Measurements from ENCODE around the gene ITGA4.
"Not testable (repeated sequence)": the region's sequence is repeated elsewhere in the genome, so short reads cannot be mapped to it uniquely, and the experiment has no call there.

ITGA4 gene

GRCh38 chr2:181457121-181457740 is at the start of gene ITGA4:
ITGA4 (plus strand) TSS chr2:181457386; CDS start chr2:181457655, 269 bp downstream.
- DNase-seq (ENCODE audit: low read depth in 2 of 3, low spot score in 2 of 3), result peak; percentile 60 to 79 (median 61)

DNA sequence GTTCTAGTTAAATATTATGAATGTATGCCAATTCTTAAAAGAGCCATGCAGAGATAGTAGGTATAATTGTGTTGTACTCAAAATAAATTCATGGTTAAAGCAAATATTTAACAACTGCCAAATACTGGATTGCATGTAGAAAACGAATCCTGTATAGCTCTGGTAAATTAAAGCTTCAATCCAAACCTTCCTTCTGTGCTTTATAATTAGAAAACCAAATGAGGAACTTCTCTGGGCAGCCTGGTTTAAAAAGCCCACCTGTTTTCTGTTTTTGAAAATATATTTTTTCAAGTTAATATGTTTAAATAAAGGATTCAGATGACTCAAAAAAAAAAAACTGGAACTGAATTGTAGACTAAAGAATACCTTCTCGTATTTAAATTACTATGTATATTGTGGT is 48.3 kb upstream of the ITGA4 start:
- no peak for DNase-seq (ENCODE audit: low read depth in 2 of 3, low spot score in 2 of 3)

- no peak for DNase-seq (ENCODE audit: low read depth in 2 of 3, low spot score in 2 of 3)
These were observed 45.9 kb upstream of the ITGA4 start for GRCh38 chr2:181411105-181411849.

DNA sequence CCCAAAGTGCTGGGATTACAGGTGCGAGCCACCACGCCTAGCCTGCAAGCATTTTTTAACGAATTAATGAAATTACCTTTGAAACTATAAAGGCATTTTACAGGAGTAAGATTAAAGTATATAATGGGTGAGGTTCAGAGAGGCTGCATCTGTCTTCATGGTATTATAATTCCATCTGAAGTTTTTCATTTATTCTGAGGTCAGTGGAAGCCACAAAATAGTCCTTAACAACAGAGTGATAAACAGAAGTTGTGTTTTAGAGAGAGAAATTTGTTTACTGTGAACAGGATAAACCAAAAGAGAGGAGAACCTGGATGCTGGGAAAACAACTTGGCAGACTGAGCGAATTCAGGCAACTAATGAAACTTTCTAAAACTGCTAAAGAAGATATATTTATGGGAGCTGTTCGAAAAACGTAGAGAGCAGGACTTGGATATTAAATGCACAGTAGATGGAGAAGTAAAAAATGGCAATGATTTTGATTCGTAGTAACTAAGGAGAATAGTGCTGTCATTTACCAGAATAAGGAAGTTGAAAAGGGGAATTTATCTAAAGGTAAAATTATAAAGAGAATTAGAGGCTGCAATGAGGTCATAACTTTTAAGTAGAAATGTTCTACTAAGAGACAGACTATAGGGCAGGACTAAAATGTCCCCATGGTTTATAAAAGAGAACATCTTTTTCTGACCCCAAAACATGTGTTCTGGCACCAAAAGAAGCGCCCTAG is 37.9 kb upstream of the ITGA4 start:
- DNase-seq (ENCODE audit: low read depth in 2 of 3, low spot score in 2 of 3), result no peak

- no peak for DNase-seq (ENCODE audit: low read depth in 2 of 3, low spot score in 2 of 3)
These were observed 36.7 kb upstream of the ITGA4 start for GRCh38 chr2:181420259-181421130.

GRCh38 chr2:181421131-181421458 is 36.1 kb upstream of the ITGA4 start:
- no peak for DNase-seq (ENCODE audit: low read depth in 2 of 3, low spot score in 2 of 3)

GRCh38 chr2:181421464-181421863 is 35.7 kb upstream of the ITGA4 start:
- DNase-seq (ENCODE audit: low read depth in 2 of 3, low spot score in 2 of 3), result no peak

GRCh38 chr2:181426672-181427071 is 30.5 kb upstream of the ITGA4 start:
- no peak for DNase-seq (ENCODE audit: low read depth in 2 of 3, low spot score in 2 of 3)

GRCh38 chr2:181430406-181431118 is 26.6 kb upstream of the ITGA4 start:
- DNase-seq (ENCODE audit: low read depth in 2 of 3, low spot score in 2 of 3), result no peak

- no peak for DNase-seq (ENCODE audit: low read depth in 2 of 3, low spot score in 2 of 3)
These were observed 25.5 kb upstream of the ITGA4 start for GRCh38 chr2:181431674-181432073.

- no peak for DNase-seq (ENCODE audit: low read depth in 2 of 3, low spot score in 2 of 3)
These were observed 18.9 kb upstream of the ITGA4 start for GRCh38 chr2:181438261-181438660.

- DNase-seq (ENCODE audit: low read depth in 2 of 3, low spot score in 2 of 3), result no peak
These were observed 16.8 kb upstream of the ITGA4 start for GRCh38 chr2:181440344-181440743.

- no peak for DNase-seq (ENCODE audit: low read depth in 2 of 3, low spot score in 2 of 3)
These were observed 16.3 kb upstream of the ITGA4 start for GRCh38 chr2:181440919-181441318.

DNA sequence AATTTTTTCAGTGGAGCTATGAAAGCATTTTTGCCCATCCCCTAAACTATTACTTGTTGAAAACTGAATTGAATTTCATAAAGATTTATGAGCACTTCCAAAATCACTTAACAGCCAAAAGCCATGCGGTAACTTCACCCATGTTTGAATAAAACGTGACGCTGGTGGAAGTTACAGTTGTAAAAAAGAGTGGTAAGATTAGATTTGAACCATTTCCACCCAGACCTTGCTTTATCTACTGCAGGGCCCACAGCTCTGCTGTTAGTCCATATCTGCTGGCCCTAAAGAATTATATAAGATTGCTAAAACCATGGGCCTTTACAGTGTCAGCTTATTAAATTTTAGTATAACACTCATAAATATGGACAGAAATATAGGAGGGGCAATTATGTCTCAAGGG is 15.5 kb upstream of the ITGA4 start:
- no peak for DNase-seq (ENCODE audit: low read depth in 2 of 3, low spot score in 2 of 3)

GRCh38 chr2:181444654-181445053 is 12.5 kb upstream of the ITGA4 start:
- DNase-seq (ENCODE audit: low read depth in 2 of 3, low spot score in 2 of 3), result no peak

DNA sequence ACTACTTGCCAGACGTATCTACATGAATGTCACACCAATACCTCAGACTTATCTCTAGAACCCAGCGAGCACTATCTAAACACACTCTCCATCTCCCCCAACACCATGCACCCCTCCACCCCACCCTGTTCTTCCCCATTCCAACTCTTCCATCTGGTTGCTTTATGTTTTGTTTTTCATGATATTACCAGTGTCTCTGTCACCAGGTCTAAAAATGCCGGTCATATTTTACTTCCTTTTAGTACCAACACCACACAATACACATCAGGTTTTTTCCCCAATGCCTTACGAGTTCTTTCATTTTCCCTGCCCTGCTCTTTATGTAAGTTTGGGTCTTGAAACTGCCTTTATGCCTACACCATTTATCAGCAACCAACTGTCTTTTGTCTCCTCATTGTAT is 10.2 kb upstream of the ITGA4 start:
- DNase-seq (ENCODE audit: low read depth in 2 of 3, low spot score in 2 of 3), result no peak

DNA sequence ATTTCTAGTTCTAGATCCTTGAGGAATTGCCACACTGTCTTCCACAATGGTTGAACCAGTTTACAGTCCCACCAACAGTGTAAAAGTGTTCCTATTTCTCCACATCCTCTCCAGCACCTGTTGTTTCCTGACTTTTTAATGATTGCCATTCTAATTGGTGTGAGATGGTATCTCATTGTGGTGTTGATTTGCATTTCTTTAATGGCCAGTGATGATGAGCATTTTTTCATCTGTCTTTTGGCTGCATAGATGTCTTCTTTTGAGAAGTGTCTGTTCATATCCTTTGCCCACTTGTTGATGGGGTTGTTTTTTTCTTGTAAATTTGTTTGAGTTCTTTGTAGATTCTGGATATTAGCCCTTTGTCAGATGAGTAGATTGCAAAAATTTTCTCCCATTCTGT is 7.9 kb upstream of the ITGA4 start:
- DNase-seq (ENCODE audit: low read depth in 2 of 3, low spot score in 2 of 3), result not testable (repeated sequence)

DNA sequence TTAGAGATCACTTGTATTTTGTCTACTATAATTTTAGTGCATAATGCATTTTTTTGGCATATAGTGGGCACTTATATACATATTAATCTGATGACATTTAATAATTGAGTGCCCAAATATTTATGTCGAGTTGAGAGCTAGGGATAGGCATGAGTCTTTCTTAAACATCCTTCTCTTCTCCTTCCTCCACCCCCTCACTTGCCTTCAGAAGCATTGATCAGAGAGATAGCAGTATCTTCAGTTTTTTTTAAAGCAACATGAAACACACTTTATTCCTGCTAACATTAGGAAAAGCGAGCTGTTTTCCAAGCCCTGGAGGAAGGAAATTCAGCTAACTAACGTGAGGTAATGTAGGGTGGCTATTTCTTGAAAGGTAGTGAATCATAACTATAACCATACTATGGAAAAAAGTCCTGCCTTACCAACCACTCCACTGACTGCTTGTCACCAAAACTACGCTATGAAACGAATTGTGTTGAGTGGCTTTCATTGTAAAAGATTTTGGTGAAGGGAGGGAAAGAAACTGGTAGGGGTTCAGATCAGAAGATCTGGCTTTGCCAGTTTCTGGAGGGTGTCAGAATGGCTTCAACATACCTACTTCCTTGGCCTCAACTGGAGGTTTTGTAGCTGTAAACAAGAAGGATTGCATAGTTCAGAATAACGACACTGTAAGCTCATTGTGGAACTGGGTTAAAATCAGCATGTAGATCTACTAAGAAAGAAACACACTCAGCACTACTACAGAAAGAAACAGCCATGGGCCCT is 2.3 kb upstream of the ITGA4 start:
- DNase-seq (ENCODE audit: low read depth in 2 of 3, low spot score in 2 of 3), result no peak

GRCh38 chr2:181456660-181457120 is 496 bp upstream of the ITGA4 start:
- DNase-seq (ENCODE audit: low read depth in 2 of 3, low spot score in 2 of 3), result peak; percentile 29 to 63 (median 43)
